Colon (tissue), 2 donors: ENCODE data around the gene PHACTR3.

Source experiments
- FAIRE-seq: peaks from 2 replicates; lab custom pipeline; 2012; peaks lifted over from hg19 to GRCh38; lab: Jason Lieb, UNC
- donor health status: control.
- donor health status: control.

PHACTR3 gene

DNA sequence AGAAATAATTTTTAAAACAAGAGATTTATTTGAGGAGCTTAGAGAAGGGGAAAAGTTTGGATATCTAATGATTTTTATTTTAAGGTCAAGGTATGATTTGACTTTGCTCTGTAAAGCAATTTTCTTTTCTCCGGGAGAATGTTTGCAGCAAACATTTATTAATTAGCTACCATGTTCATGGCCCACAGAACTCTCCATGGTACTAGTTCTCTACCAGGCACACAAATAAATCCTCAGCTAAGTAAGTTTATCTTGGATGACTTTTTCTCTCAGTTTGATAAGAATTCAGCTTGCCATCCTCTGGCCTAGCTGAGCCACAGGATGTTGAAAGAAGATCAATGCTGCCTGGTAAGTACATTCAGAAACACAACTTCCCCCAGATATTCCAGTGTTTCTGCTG, 94.3 kb downstream of the PHACTR3 start:
- FAIRE-seq: no peak

DNA sequence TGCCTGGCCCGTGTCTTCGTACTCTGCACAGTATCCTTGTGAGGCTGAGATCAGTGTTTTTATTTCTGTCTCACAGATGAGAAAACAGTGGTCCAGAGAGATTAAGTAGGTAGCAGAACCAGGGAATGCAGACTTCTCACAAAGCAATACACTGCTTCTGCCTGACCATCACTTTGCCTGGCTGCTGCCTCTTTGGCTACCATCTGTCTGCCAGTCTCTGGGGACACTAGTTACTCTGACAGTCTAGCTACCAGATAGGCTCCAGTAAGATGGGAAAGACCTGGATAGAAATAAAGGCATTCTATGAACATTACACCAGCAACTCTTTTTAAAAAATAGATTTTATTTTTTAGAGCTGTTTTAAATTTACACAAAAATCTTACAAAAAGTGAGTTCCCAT, 96.9 kb downstream of the PHACTR3 start:
- no peak for FAIRE-seq

DNA sequence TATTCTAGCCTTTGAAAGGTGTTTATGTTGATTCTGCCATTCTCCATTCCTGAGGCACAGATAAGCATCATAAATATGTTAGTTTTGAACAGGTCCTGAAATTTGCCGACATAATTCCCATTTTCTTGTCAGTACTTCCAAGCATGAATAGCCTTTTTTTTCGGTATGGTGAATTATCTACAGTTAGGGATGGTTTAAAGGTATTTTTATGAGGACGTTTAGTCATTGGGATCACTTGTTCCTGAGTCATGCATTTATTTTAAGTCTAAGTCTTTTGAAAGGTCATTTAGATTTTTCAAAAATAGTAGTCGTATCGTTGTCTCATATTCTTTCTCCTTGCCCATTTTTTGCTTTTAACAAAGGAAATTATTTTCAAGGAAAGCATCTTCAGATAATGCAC, 98.7 kb downstream of the PHACTR3 start:
- FAIRE-seq: no peak

DNA sequence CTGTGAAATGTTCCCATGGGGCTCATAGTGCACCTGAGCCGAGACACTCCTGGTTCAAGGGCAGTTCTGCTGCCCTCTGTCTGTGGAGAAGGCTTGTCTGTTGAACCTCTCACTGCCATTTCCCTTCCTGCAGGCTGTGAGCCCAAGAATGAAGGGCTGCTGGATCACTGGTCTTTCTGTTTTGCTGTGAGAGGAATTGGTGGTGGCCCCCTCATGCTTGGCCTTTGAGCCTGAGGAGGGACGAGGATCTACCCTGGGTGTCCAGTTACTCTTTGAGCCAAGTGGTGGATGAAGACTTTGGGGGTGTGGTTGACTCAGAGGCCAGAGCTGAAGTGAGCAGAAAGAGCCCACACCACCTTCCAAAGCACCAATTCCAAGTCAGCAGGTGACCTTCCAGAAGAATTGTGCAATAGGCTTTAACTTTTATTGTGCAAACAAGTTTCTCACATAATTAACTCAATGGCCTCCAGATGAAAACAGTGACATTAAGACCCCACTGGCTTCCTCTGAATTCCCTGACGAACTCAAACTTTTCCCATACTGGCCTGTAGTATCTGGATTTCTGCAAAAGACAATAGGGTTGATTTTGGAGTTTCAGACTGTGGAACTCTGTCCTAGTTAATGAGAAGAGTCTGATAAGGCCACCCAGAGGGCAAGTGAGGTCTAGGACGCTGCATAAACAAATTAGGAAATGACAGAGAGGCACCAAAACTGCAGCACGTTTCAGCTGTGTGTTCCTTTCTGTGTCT, 101.5 kb downstream of the PHACTR3 start:
- no peak for FAIRE-seq

DNA sequence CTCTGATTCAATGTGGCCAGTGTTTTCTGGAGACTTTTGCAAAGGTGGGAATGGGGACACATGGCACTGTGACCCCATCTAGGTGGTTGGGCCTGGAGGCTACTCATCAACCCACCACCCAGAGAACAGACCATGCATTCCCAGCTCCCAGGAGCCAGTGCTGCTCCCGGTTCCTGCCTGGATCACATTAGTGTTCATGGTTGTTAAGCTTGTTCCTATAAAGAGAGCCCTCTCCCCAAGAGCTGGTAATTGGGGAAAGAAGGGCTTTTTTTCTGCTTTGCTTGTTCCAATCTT, 102.0 kb downstream of the PHACTR3 start:
- FAIRE-seq: no peak

DNA sequence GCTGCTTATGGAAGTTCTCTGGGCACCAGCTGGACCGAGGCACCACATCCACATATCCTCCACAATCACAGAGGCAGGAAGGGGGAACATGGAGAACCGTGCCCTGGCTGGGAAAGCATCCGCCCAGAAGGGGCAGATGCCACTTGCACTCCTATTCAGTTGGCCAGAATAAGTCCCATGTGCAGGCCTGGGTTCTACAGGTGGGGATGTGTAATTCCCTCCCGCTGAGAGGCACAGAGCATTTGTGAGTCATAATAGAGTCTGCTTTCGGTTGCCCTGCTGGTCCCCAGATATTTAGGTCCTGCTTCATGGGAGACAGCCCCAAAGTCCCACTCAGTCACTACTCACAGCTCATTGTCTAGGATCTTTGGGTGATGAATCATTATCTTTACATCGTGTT, 104.0 kb downstream of the PHACTR3 start:
- FAIRE-seq: no peak

DNA sequence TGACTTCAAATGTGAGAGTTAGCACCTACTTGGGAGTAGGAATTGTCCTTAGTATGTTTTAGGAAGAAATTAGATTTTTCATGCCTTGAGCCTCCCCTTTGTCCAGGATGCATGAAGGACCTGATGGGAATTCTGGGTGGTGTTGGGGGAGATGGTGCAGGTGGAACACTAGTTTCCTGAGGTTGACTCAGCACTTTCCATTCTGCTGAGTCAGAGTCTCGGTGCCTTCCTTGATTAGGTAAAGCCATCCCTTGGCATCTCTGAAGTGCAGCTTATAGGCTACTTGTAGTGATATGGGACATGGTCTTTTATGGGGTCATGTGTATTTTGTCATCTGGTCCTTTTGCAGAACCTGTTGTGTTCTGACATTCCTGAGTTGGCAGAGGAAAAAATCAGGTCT, 105.3 kb downstream of the PHACTR3 start:
- no peak for FAIRE-seq

DNA sequence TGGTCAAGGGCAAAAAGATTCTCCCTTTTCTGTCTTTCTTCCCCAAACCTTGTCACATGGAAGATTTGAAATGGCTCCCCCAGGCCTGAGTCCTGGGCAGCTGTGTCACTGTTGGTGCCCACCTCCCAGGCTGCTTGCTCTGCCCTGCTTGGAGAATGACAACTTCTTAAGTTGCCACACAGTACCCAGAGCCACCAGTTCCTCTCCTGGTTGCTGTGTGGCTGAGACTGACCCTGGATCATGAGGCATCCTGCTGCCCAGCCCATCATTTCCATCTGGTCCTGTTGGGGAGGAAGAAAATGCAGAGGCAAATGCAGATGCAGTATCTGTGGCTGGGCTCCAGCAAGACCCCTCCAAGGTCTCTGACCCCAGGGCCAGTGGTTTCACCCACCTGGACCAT, 113.7 kb downstream of the PHACTR3 start:
- FAIRE-seq: no peak

DNA sequence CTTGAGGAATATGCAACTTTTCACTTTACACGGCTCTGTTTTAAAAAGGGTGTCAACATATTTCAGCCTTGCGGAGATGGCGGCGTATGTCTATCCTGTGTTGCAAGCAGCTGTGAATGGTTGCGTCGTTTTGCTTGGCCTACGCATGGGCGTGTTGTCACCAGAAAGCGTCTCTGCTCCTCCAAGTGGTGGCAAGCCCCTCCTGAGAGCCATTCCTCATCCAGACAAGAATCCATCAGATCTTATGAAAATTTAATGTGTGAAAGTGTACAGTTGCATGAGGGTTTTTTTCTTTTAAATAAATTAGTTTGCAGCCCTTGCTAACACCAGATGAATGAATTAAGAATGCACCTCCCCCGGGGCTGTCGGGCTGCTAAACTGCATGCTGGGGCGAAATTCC, 114.4 kb downstream of the PHACTR3 start:
- FAIRE-seq: no peak

DNA sequence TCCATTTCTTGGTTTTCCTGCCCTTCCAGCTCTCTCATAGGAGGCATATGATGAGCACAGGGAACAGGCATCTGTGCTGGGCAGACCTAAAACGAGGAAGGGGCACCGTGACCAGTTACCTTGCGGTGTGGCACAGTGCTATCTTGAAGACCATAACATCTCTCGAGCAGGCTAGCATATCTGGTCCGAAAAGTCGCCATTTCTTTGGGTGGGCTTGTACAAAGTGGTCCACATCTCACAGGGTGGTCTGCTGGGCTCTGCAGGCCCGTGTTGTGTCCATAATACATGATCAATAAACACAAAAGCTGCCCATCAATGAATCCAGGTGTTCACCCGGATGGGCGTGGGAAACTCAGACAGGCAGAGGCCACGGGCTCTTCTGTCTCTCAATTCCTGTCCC, 115.7 kb downstream of the PHACTR3 start:
- FAIRE-seq: no peak

DNA sequence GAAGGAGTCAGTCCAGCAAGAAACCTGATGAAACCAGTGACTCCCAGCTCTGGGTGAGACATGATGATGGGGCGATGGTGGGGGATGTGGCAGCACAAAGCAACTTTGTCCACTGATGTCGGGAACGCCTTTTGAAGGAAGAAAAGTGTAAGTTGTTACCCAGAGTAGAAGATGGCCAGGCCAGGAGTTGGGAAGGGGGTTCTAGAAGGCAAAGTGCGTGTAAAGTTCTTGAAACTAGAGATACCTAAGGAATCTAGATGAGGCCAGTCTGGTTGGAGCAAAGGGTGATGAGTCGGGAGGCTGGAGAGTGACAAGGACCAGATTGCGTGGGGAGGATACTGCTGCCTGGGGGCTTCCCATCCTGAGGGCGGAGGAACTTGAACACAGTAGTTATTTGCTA, 117.0 kb downstream of the PHACTR3 start:
- no peak for FAIRE-seq

DNA sequence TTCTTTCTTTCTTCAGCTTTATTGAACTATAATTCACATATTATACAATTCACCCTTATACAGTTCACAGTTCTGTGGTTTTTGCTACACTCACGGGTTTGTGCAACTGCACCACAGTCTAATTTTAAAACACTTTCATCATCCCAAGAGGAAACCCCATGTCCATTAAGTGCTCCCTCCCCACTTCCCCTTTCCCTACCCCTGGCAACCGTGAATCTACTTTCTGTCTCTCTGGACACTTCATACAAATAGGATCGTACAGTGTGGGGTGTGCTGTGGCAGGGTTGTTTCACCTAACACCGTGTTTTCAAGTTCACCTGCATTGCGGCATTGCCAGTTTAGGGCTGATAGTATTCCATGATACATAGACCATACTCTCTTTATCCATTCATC, 118.8 kb downstream of the PHACTR3 start:
- no peak for FAIRE-seq

DNA sequence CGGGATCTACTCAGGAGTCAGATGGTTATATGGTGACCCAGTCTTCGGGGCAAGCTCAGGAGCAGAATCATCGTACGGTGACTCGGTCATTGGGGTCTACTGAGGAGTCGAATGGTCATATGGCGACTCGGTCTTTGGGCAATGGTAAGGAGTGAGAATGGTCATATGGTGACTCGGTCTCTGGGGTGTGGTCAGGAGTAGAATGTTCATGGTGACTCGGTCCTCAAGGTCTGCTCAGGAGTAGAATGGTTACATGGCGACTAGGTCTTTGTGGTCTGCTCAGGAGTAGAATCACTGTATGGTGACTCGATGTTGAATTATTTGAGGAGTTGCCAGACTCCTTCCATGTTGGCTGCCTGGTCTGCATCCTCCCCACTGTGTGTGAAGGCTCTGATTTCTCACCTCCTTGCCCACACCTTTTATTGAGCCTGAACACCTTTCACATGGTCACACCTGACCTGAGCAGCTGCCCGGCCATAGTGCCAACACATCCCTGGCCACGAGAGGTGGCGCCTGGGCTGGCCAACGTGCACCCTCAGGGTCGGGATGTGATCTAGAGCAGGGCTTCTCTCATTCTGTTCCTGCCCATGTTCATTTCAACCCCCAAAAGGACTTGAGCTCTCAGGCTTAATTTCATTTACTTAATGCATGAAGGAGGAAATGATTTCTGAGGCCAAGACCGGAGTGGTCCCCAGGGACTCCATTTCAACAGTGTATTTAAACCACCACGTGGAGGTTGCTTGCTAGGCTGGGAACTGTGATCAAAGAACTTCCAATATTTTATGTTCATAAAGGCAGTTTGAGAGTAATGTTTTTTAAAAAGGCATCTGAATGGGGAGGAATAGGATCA, 119.5 kb downstream of the PHACTR3 start:
- no peak for FAIRE-seq

DNA sequence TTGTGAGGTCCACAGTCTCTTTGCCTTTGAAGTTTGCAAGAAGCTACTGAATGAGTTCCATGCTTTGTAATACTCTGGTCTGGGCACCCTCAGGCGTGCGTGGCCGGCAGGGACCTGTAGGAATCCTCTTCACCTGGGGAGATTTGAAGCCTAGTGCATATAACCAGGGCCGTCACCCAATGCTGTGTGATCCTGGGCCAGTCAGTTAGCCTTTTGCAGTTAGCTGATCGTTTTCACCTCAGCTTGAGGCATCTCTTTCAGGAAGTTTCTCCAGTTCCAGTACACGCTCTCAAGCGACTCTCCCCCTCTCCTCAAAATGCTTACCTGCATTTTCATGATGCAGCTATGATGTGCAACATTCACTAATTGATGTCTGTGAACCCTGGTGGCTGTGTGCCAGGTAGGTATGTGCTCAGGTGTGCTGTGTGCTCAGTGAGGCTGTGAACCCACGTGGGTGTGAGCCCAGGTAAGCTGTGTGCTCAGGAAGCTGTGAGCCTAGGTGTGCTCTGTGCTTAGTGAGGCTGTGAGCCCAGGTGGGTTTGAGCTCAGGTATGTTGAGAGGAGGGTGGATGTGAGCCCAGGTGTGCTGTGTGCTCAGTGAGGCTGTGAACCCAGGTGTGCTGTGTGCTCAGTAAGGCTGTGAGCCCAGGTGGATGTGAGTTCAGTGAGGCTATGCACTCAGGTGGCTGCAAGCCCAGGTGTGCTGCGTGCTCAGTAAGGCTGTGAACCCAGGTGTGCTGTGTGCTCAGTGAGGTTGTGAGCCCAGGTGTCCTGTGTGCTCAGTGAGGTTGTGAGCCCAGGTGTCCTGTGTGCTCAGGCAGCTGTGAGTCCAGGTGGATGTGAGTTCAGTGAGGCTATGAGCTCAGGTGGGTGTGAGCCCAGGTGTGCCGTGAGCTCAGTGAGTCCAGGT, 120.4 kb downstream of the PHACTR3 start:
- no peak for FAIRE-seq

DNA sequence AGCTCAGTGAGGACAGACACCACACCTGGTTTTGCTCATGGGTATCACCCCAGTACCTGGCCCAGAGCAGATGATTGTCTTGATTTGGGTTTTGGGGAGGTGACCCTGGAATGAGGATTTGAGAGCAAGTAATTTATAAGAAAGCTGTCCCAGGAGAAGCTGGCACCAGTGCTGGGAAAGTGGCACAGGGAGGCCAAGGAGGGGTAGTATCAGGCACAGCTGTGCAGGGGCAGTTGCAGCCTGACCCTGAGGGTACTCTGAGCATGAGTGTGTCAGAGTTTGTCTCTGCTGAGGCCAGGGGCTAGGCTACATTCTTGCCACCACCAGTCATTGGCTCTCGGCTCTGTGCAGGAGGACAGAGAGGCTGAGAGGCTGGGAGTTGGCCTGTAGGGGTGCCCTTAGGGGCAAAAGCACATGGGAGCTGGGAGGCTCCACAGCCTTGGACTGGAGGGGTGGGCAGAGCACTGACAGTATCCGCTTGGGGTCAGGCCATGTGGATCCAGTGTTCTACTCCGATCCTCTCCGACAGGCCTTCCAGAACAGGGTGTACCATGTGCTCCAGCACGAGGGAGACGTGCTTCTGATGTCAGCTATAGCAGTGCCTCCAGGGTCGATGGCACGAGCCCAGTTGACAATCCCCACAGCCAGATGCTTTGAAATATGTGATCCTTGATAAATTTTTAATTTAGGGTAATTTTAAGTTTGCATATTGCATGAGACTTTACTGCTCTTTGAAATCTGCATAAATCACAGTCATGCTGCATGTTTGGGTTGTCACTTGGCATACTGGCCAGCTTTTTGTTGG, 121.3 kb downstream of the PHACTR3 start:
- no peak for FAIRE-seq

DNA sequence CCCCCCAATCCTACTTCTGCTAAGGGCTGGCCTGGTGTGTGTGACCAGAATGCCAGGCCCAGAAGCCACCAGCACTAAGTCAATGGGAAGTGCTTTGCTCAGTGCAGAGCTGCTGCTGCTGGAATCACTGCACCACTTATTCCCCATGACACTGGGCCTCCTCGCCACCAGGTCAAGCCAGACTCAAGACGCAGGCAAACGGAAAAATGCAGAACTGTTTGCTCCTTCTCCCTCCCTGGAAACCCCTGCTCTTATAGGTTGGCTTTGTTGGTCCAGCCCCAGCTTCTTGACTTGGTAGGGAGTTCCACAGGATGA, 121.9 kb downstream of the PHACTR3 start:
- no peak for FAIRE-seq

DNA sequence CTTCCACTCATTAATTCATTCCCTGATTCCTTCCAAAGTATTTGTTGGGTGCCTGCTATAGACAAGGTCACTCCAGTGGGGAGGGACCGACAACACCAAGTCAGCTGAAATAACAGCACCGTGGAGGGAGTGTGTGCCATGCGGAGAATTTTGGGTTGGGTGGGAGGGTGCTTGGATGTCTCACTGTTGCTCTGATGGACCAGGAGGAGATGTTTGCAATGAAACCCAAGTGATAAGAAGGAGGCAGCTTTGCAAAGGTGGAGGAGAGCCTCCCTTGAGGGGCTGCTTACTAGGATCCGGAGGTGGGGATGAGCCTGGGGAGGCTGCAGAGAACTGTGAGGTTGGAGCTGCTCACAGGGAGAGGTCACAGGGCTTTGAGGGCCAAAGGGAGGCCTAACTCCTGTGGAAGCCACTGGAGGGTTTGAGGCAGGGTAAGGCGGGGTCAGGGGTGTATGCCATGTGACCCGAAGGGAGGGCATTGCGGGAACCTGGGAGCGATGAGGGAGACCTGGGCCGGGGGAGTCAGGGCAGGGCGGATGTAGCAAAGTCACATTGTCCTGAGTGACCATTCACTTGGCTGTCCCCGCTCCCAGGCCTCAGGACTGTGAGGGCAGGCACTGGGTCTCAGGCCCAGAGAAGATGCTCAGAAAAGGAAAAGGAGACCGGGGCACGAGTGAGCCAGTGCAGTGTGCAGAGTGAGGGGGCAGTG, 124.5 kb downstream of the PHACTR3 start:
- no peak for FAIRE-seq

DNA sequence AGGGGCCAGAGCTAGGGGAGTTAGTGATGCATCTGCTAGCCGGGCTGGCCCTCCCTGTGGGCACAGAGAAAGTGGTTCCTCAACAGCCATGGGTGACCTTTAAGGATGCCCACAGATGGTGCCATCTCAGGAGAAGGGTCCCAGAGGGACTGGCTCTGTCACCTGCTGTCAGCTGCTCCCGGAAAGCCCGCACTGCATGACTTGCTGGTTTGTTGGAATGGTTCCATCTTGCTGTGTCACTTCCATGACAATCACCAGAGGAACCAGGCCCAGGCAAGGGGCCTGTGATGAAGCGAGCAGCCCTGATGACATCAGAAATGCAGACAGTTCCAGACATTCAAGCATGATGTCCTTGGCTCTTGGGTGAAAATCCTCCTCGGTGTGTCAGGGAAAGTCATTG, 125.2 kb downstream of the PHACTR3 start:
- FAIRE-seq: no peak

DNA sequence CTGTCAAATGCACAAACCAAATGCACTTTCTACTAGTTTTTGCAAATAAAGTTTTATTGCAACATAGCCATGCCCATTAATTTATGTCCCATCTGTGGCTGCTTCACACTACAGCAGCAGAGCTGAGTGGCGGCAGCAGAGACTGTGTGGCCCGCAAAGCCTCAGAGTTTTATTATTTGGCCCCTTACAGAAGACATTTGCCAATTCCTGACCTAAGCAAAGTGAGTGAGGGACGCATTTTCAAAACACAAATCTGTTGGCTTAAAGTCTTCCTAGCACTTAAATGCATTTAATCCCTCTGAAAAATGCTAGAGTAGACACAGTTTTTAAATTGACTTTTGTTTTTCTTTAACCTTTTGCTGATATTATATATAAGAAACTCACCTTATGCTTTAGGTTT, 126.4 kb downstream of the PHACTR3 start:
- no peak for FAIRE-seq

DNA sequence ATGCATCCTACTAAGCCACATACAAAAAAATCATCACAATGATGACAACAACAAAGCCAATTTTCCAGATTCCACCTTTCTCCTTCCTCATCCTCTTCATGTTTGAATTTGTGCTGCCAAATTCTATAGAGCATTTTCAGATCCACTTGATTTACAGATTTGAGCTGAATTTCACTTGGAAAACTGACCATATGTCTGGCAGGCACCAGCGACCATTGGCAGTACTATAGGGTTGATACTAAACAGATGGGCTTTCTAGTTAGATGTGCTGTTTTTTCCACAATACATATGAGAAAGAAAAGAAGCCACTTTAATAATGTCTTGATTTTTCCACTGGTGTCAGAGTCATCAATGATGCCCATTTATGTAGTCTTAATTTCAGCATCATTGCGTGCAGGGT, 127.0 kb downstream of the PHACTR3 start:
- no peak for FAIRE-seq

DNA sequence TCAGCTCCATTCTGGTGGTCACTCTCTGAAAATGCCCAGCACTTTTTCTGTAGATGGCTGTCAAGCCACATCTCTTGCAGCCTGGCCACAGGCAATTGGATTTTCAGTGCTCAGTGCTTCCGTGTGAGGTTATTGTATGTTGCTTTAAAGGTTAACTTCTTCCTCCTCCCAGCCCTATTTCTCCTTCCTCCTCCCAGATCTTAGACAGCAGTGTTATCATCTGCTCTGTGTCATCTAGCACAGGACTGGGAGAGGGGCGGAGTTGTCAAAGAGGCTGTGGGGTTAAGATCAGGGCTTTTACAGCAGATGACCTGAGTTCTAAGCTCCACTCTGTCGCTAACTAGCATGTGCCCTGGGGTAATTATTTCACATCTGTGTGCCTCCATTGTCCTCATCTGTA, 129.0 kb downstream of the PHACTR3 start:
- no peak for FAIRE-seq

DNA sequence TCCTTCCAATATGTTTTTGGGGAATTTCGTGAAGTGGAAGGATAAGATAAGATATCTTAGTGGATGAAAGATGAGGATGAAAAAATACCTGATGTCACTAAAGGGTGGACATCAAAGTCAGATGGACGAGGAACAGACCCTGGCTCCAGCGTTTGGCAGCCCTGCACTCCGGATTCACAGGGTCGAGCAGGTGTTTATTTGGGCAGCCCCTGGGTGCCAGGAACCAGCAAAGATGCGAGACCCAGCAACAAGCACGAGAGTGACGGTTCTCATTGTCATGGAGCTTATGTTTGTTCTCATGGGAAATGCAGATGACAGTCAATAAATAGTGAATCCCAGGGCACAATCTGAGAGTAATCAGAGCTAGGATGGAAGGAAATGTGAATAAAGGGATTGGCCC, 131.1 kb downstream of the PHACTR3 start:
- no peak for FAIRE-seq
